ENCODE measurements around the gene PPP1R3A.

Gene PPP1R3A

GRCh38 chr7:113880559-113880958 lies 38.2 kb downstream of the PPP1R3A start:
- CTCF ChIA-PET = interaction anchor here (0.5 to 1.1 kb wide), 2 partner anchors 9 to 664 kb away, joined by 5 read pairs; no protein-coding TSS in a partner anchor
- Histone ChIP-seq H3K4me1 (ENCODE audit: control insufficient read depth, insufficient read depth, low read length) (no peaks in the 10 kb centered on the region), H3K4me3 (ENCODE audit: low read depth, low read length) (no peak overlapping the region), H3K27ac (ENCODE audit: extremely low read depth, low read depth, low read length) (no peak overlapping the region), H3K9me3 (ENCODE audit: control insufficient read depth, insufficient read depth, low read depth, low read length) (no peaks in the 10 kb centered on the region), H3K36me3 (ENCODE audit: control insufficient read depth in 2 of 2, insufficient read depth in 1 of 2, low read length in 2 of 2) (no peaks in the 10 kb centered on the region)
- TF ChIP-seq ZNF501 (tag by site-specific recombination; IDR thresholded peaks at IDR 0.05) (no peak), ZNF621 (tag by site-specific recombination; IDR thresholded peaks at IDR 0.05) (no peak), ZNF449 (tag by site-specific recombination; IDR thresholded peaks at IDR 0.05) (no peak), ATF2 (tag by site-specific recombination; IDR thresholded peaks at IDR 0.05; ENCODE audit: low read depth) (no peak)
- POLR2A ChIA-PET = no interaction called here

GRCh38 chr7:113878394-113878992 lies 40.3 kb downstream of the PPP1R3A start:
- Histone ChIP-seq H3K4me1 (ENCODE audit: control insufficient read depth, insufficient read depth, low read length) (no peaks in the 10 kb centered on the region), H3K36me3 (ENCODE audit: control insufficient read depth in 2 of 2, insufficient read depth in 1 of 2, low read length in 2 of 2) (no peaks in the 10 kb centered on the region), H3K4me3 (ENCODE audit: low read depth, low read length) (no peak overlapping the region), H3K9me3 (ENCODE audit: control insufficient read depth, insufficient read depth, low read depth, low read length) (no peaks in the 10 kb centered on the region), H3K27ac (ENCODE audit: extremely low read depth, low read depth, low read length) (no peak overlapping the region)
- POLR2A ChIA-PET = no interaction called here
- CTCF ChIA-PET = interaction anchor here (0.6 kb wide), 1 partner anchor 612 kb away, joined by 4 read pairs; no protein-coding TSS in a partner anchor
- TF ChIP-seq SCRT2 (tag by site-specific recombination; IDR thresholded peaks at IDR 0.05) = no peak
- no peak for TF ChIP-seq ZNF449 (tag by site-specific recombination; IDR thresholded peaks at IDR 0.05)
- TF ChIP-seq ZFP3 (tag by site-specific recombination; IDR thresholded peaks at IDR 0.05; ENCODE audit: low read depth) = no peak
- TF ChIP-seq ZBTB17 (tag by site-specific recombination; IDR thresholded peaks at IDR 0.05) = no peak
- TF ChIP-seq KLF10 (tag by site-specific recombination; IDR thresholded peaks at IDR 0.05) = no peak
- no peak for TF ChIP-seq WT1 (tag by site-specific recombination; IDR thresholded peaks at IDR 0.05)
- TF ChIP-seq ZNF132 (tag by site-specific recombination; IDR thresholded peaks at IDR 0.05; ENCODE audit: borderline replicate concordance) = no peak
- no peak for TF ChIP-seq ZNF785 (tag by site-specific recombination; IDR thresholded peaks at IDR 0.05)
- TF ChIP-seq AEBP2 (tag by site-specific recombination; IDR thresholded peaks at IDR 0.05; ENCODE audit: borderline replicate concordance) = no peak
- TF ChIP-seq ZNF704 (tag by site-specific recombination; IDR thresholded peaks at IDR 0.05) = no peak
- TF ChIP-seq ZXDB (tag by site-specific recombination; IDR thresholded peaks at IDR 0.05) = no peak
- TF ChIP-seq ZNF155 (tag by site-specific recombination; IDR thresholded peaks at IDR 0.05) = no peak
- TF ChIP-seq ZNF416 (tag by site-specific recombination; IDR thresholded peaks at IDR 0.05) = no peak
- TF ChIP-seq GLIS1 (tag by site-specific recombination; IDR thresholded peaks at IDR 0.05) = no peak
- TF ChIP-seq ZNF521 (tag by site-specific recombination; IDR thresholded peaks at IDR 0.05) = no peak
- TF ChIP-seq ZNF596 (tag by site-specific recombination; IDR thresholded peaks at IDR 0.05) = no peak
- TF ChIP-seq ZNF214 (tag by site-specific recombination; IDR thresholded peaks at IDR 0.05; ENCODE audit: borderline replicate concordance) = no peak
